Common myeloid progenitor, CD34-positive (primary cell): ENCODE measurements around the gene PVALEF.

ENCODE experiments used
- CTCF ChIA-PET: fragments of 350-600 bp; sonication (Branson Sonifier 250); formaldehyde crosslinking; loops from one replicate; lab custom pipeline; 2021; ENCODE audit warnings: antibody characterized with exemption; lab: Charles Lee
- POLR2A ChIA-PET: fragments of 350-600 bp; sonication (Branson Sonifier 250); formaldehyde crosslinking; loops from one replicate; lab custom pipeline; 2021; ENCODE audit warnings: antibody characterized with exemption; lab: Charles Lee
- DNase-seq, 3 donors: peaks; one replicate each; pipeline versions ENCODE4 v3.0.0 to v3.0.0-alpha.2; 2013
- H3K27ac ChIP-seq, 2 experiments: 1 replicate in 1 of 2; 2 replicates in 1 of 2; pipeline ENCODE4 v1.7.0; 2013; ENCODE audit warnings: inconsistent platforms in 2 of 2, low read length in 2 of 2, mild to moderate bottlenecking in 2 of 2, low read depth in 1 of 2, moderate library complexity in 1 of 2; ENCODE audit not compliant: severe bottlenecking in 2 of 2, insufficient read depth in 1 of 2, poor library complexity in 1 of 2
- H3K27me3 ChIP-seq, 5 experiments: replicated peaks in 2 of 5; 1 replicate in 3 of 5; 2 replicates in 2 of 5; pipeline versions ENCODE4 v1.6.1 to v1.7.0; 2013; ENCODE audit warnings: low read length in 4 of 5, mild to moderate bottlenecking in 2 of 5, moderate library complexity in 2 of 5, inconsistent platforms in 1 of 5; ENCODE audit not compliant: insufficient read depth in 5 of 5, control insufficient read depth in 4 of 5
- H3K36me3 ChIP-seq, 4 experiments: 1 replicate in 2 of 4; 2 replicates in 2 of 4; pipeline versions ENCODE4 v1.6.1 to v1.7.0; 2013; ENCODE audit warnings: low read length in 3 of 4, control low read depth in 1 of 4, mild to moderate bottlenecking in 1 of 4; ENCODE audit not compliant: control insufficient read depth in 4 of 4, insufficient read depth in 4 of 4
- H3K4me1 ChIP-seq, 4 experiments: 1 replicate in 3 of 4; 2 replicates in 1 of 4; pipeline versions ENCODE4 v1.6.1 to v1.7.1; 2013; ENCODE audit warnings: low read length in 3 of 4, mild to moderate bottlenecking in 3 of 4, control low read depth in 1 of 4, inconsistent platforms in 1 of 4, moderate library complexity in 1 of 4; ENCODE audit not compliant: control insufficient read depth in 4 of 4, insufficient read depth in 4 of 4; ENCODE audit errors: control extremely low read depth in 1 of 4
- H3K4me3 ChIP-seq, 7 experiments: 1 replicate in 4 of 7; 2 replicates in 3 of 7; pipeline versions ENCODE4 v1.5.1 to v1.7.0; 2013; ENCODE audit warnings: mild to moderate bottlenecking in 7 of 7, low read length in 6 of 7, moderate library complexity in 6 of 7, inconsistent platforms in 2 of 7, low read depth in 2 of 7, control low read depth in 1 of 7; ENCODE audit not compliant: insufficient read depth in 4 of 7, control insufficient read depth in 1 of 7; ENCODE audit errors: extremely low read depth in 1 of 7
- H3K9me3 ChIP-seq, 5 experiments: 1 replicate in 4 of 5; 2 replicates in 1 of 5; pipeline versions ENCODE4 v1.6.1 to v1.7.1; 2013; ENCODE audit warnings: low read length in 4 of 5, mild to moderate bottlenecking in 2 of 5, inconsistent platforms in 1 of 5, low read depth in 1 of 5, moderate library complexity in 1 of 5; ENCODE audit not compliant: control insufficient read depth in 4 of 5, insufficient read depth in 2 of 5; ENCODE audit errors: control extremely low read depth in 1 of 5
- WGBS: methylation state at CpG from one replicate; pipeline ENCODE4 v1.1.5; 2013; ENCODE audit not compliant: insufficient coverage; 5-methylcytosine and 5-hydroxymethylcytosine counted together

The PVALEF gene

GRCh38 chr17:81218459-81218858 is 53.2 kb downstream of the PVALEF start:
- no peaks in the 10 kb centered on the region for H3K9me3 ChIP-seq
- no peaks in the 10 kb centered on the region for H3K27me3 ChIP-seq
- H3K27ac ChIP-seq: no peak overlapping the region
- CTCF ChIA-PET: interaction anchor here (2.8 kb wide), 1 partner anchor 76 kb away, joined by 9 read pairs; no protein-coding TSS in a partner anchor
- H3K36me3 ChIP-seq: peaks cover 4 to 30% (median 19%) of the 10 kb centered on the region in 4 experiments
- 87% methylated on average over 13 of the region's 13 CpGs for WGBS
- H3K4me3 ChIP-seq: no peak overlapping the region
- peaks cover 0 to 17% (median 16%) of the 10 kb centered on the region in 4 experiments for H3K4me1 ChIP-seq
- POLR2A ChIA-PET: no interaction called here
- DNase-seq: no peak

- CTCF ChIA-PET: interaction anchor here (1.0 to 2.8 kb wide), 3 partner anchors 9 to 77 kb away, joined by 3 to 9 read pairs (median 3); no protein-coding TSS in a partner anchor
Measured at GRCh38 chr17:81218991-81219390, 53.7 kb downstream of the PVALEF start.

GRCh38 chr17:81219476-81220180 is 54.3 kb downstream of the PVALEF start:
- ChIA-PET CTCF (interaction anchor here (1.0 to 2.8 kb wide), 3 partner anchors 9 to 77 kb away, joined by 3 to 9 read pairs (median 3); no protein-coding TSS in a partner anchor), POLR2A (no interaction called here)
- WGBS: 96% methylated on average over 24 of the region's 24 CpGs
- Histone ChIP-seq H3K9me3 (no peaks in the 10 kb centered on the region), H3K4me3 (no peak overlapping the region), H3K36me3 (peaks cover 4 to 30% (median 19%) of the 10 kb centered on the region in 4 experiments), H3K27me3 (no peaks in the 10 kb centered on the region), H3K27ac (no peak overlapping the region), H3K4me1 (peaks cover 5 to 25% (median 25%) of the 10 kb centered on the region in 4 experiments)
- DNase-seq: no peak

More at GRCh38 chr17:81218991-81219390, 53.7 kb downstream of the PVALEF start:
- H3K27me3 ChIP-seq: no peaks in the 10 kb centered on the region
- H3K36me3 ChIP-seq: peaks cover 4 to 30% (median 19%) of the 10 kb centered on the region in 4 experiments
- POLR2A ChIA-PET: no interaction called here
- DNase-seq: no peak
- no peaks in the 10 kb centered on the region for H3K9me3 ChIP-seq
- peaks cover 5 to 22% (median 21%) of the 10 kb centered on the region in 4 experiments for H3K4me1 ChIP-seq
- 100% methylated on average over 7 of the region's 11 CpGs for WGBS
- no peak overlapping the region for H3K27ac ChIP-seq
- H3K4me3 ChIP-seq: no peak overlapping the region

GRCh38 chr17:81221371-81221841 is 56.1 kb downstream of the PVALEF start:
- ChIA-PET POLR2A (no interaction called here), CTCF (interaction anchor here (1.3 to 2.8 kb wide), 3 partner anchors 11 to 79 kb away, joined by 4 to 9 read pairs (median 4); partner anchors contain the start of genes NDUFAF8 and TEPSIN)
- H3K4me3 ChIP-seq: no peak overlapping the region
- peaks cover 4 to 29% (median 19%) of the 10 kb centered on the region in 4 experiments for H3K36me3 ChIP-seq
- no peak for DNase-seq
- H3K9me3 ChIP-seq: peaks cover 0 to under 1% (median 0%) of the 10 kb centered on the region in 5 experiments
- WGBS: 94% methylated on average over 11 of the region's 11 CpGs
- no peak overlapping the region for H3K27ac ChIP-seq
- H3K27me3 ChIP-seq: no peaks in the 10 kb centered on the region
- H3K4me1 ChIP-seq: peaks cover 5 to 25% (median 25%) of the 10 kb centered on the region in 4 experiments

GRCh38 chr17:81221842-81222619 is 56.7 kb downstream of the PVALEF start:
- H3K4me1 ChIP-seq: peaks cover 5 to 25% (median 25%) of the 10 kb centered on the region in 4 experiments
- peak overlapping the region; percentile 59 to 83 (median 77) for H3K4me3 ChIP-seq
- no peaks in the 10 kb centered on the region for H3K27me3 ChIP-seq
- CTCF ChIA-PET: interaction anchor here (1.0 to 1.4 kb wide), 3 partner anchors 10 to 17 kb away, joined by 3 to 4 read pairs (median 4); partner anchors contain the start of genes NDUFAF8 and TEPSIN
- POLR2A ChIA-PET: no interaction called here
- 39% methylated on average over 23 of the region's 24 CpGs for WGBS
- H3K9me3 ChIP-seq: peaks cover 0 to 4% (median 0%) of the 10 kb centered on the region in 5 experiments
- peaks cover 2 to 23% (median 14%) of the 10 kb centered on the region in 4 experiments for H3K36me3 ChIP-seq
- no peak for DNase-seq
- H3K27ac ChIP-seq: peak overlapping the region in 1 of 2 experiments; percentile 64

GRCh38 chr17:81222620-81222905 is 57.3 kb downstream of the PVALEF start:
- peaks cover 5 to 26% (median 25%) of the 10 kb centered on the region in 4 experiments for H3K4me1 ChIP-seq
- no peak for DNase-seq
- H3K4me3 ChIP-seq: peak overlapping the region; percentile 59 to 83 (median 77)
- peaks cover 2 to 17% (median 10%) of the 10 kb centered on the region in 4 experiments for H3K36me3 ChIP-seq
- 0% methylated on average over 21 of the region's 30 CpGs for WGBS
- H3K27me3 ChIP-seq: no peaks in the 10 kb centered on the region
- peaks cover 0 to 4% (median 0%) of the 10 kb centered on the region in 5 experiments for H3K9me3 ChIP-seq
- H3K27ac ChIP-seq: peak overlapping the region in 1 of 2 experiments; percentile 64
- POLR2A ChIA-PET: interaction anchor here (0.6 kb wide), 1 partner anchor 339 kb away, joined by 3 read pairs; no protein-coding TSS in a partner anchor
- CTCF ChIA-PET: interaction anchor here (1.0 kb wide), 1 partner anchor 9 kb away, joined by 3 read pairs; no protein-coding TSS in a partner anchor
